NCI-H2081 (cell line): ENCODE measurements around the gene TNFRSF12A.
"Not testable (repeated sequence)": the region's sequence is repeated elsewhere in the genome, so short reads cannot be mapped to it uniquely, and the experiment has no call there.

ENCODE experiments used
- DNase-seq, 2 experiments: peaks; one replicate each; lab custom pipeline; 2025; lab: John Stamatoyannopoulos, UW

TNFRSF12A gene

GRCh38 chr16:3049921-3050481 lies 29.8 kb downstream of the TNFRSF12A start:
- no peak for DNase-seq

GRCh38 chr16:3050487-3050886 lies 30.3 kb downstream of the TNFRSF12A start:
- no peak for DNase-seq

- no peak for DNase-seq
Measured at GRCh38 chr16:3051009-3051408, 30.8 kb downstream of the TNFRSF12A start.

- DNase-seq: no peak
Measured at GRCh38 chr16:3051494-3051893, 31.3 kb downstream of the TNFRSF12A start.

- DNase-seq: not testable (repeated sequence)
Measured at GRCh38 chr16:3052571-3053329, 32.6 kb downstream of the TNFRSF12A start.

- not testable (repeated sequence) for DNase-seq
Measured at GRCh38 chr16:3053330-3053710, 33.2 kb downstream of the TNFRSF12A start.

GRCh38 chr16:3054965-3055733 lies 35.0 kb downstream of the TNFRSF12A start:
- no peak for DNase-seq

GRCh38 chr16:3055734-3056115 lies 35.6 kb downstream of the TNFRSF12A start:
- not testable (repeated sequence) for DNase-seq

- no peak for DNase-seq
Measured at GRCh38 chr16:3056336-3057180, 36.4 kb downstream of the TNFRSF12A start.

- no peak for DNase-seq
Measured at GRCh38 chr16:3057181-3058138, 37.3 kb downstream of the TNFRSF12A start.

- DNase-seq: peak in 1 of 2 experiments; percentile 10
Measured at GRCh38 chr16:3058139-3059030, 38.2 kb downstream of the TNFRSF12A start.

GRCh38 chr16:3059041-3059722 lies 39.0 kb downstream of the TNFRSF12A start:
- DNase-seq: peak; percentile 74 to 79

GRCh38 chr16:3059723-3060242 lies 39.6 kb downstream of the TNFRSF12A start:
- DNase-seq: no peak

- DNase-seq: no peak
Measured at GRCh38 chr16:3060339-3061127, 40.4 kb downstream of the TNFRSF12A start.

GRCh38 chr16:3062553-3062952 lies 42.4 kb downstream of the TNFRSF12A start:
- no peak for DNase-seq

GRCh38 chr16:3063625-3064386 lies 43.6 kb downstream of the TNFRSF12A start:
- DNase-seq: no peak

GRCh38 chr16:3065069-3065741 lies 45.0 kb downstream of the TNFRSF12A start, which contains the start of gene IL32:
Gene IL32, plus strand, starts transcription at chr16:3065640. Its CDS starts 172 bp downstream, at chr16:3065812.
- DNase-seq: no peak
